K562 (cell line): ENCODE results near the gene GNG7. TPM values are rescaled to one million over a fixed set of nuclear protein-coding genes. Genes with fewer than 3 reads are reported as not detected.
"Not testable (repeated sequence)": the region's sequence is repeated elsewhere in the genome, so short reads cannot be mapped to it uniquely, and the experiment has no call there.

ENCODE experiments used
- ATAC-seq: fragments of 200-7000 bp; cut with Tn5 transposase; 3 replicates; pipeline ENCODE4 v1.9.1; 2020; ENCODE audit warnings: moderate library complexity
- BruUV-seq: library from RNA; stranded (reverse); fragments of 400-500 nt; replicated peaks from 2 replicates; lab custom pipeline; 2021; lab: Mats Ljungman, UMichigan
- CTCF ChIA-PET: fragments of 300-600 bp; formaldehyde crosslinking; extraction: SDS; loops from one replicate; lab custom pipeline; 2021; ENCODE audit warnings: low intra/inter-chr PET ratio; lab: Yijun Ruan, JAX
- POLR2A ChIA-PET: fragments of 300-600, 350-650 bp; sonication (Branson Sonifier 250); formaldehyde crosslinking; extraction: SDS; loops from one replicate; lab custom pipeline; 2021; ENCODE audit warnings: antibody characterized with exemption, inconsistent platforms; lab: Yijun Ruan, JAX
- DNase-seq, 4 experiments: peaks; one replicate each; pipeline versions ENCODE4 v3.0.0 to v3.0.0-alpha.2; 2011 to 2018; ENCODE audit warnings: low spot score in 3 of 4, mixed read lengths in 3 of 4; ENCODE audit errors: extremely low read depth in 1 of 4
- FAIRE-seq: peaks from 2 replicates; lab custom pipeline; 2011; peaks lifted over from hg19 to GRCh38; lab: Jason Lieb, UNC
- H2AFZ ChIP-seq: 2 replicates; pipeline ENCODE4 v1.6.0; 2011; ENCODE audit warnings: low read depth, low read length, control low read depth, inconsistent platforms
- H3K27ac ChIP-seq: fragments of 200-600 bp; 3 replicates; pipeline ENCODE4 v1.8.0; 2011; ENCODE audit warnings: low read depth, mild to moderate bottlenecking, control low read depth, inconsistent platforms, low read length, moderate library complexity, mixed read lengths; ENCODE audit errors: extremely low read depth
- H3K27me3 ChIP-seq, 2 experiments: fragments of 300-600 bp in 1 of 2; 2 replicates in 1 of 2; 3 replicates in 1 of 2; pipeline versions ENCODE4 v1.6.0 to v1.8.0; 2011; ENCODE audit warnings: inconsistent platforms in 2 of 2, low read length in 2 of 2, mild to moderate bottlenecking in 1 of 2, mixed read lengths in 1 of 2, moderate library complexity in 1 of 2; ENCODE audit not compliant: control insufficient read depth in 2 of 2, insufficient read depth in 2 of 2
- H3K36me3 ChIP-seq: fragments of 300-600 bp; 3 replicates; pipeline ENCODE4 v1.8.0; 2011; ENCODE audit warnings: mild to moderate bottlenecking, low read length, inconsistent platforms; ENCODE audit not compliant: control insufficient read depth, insufficient read depth
- H3K4me1 ChIP-seq, 2 experiments: fragments of 200-600 bp in 1 of 2; replicated peaks in 1 of 2; 2 replicates in 1 of 2; 3 replicates in 1 of 2; pipeline versions ENCODE4 v1.5.1 to v1.8.0; 2011; ENCODE audit warnings: inconsistent platforms in 2 of 2, low read length in 2 of 2, mild to moderate bottlenecking in 1 of 2, mixed read lengths in 1 of 2, moderate library complexity in 1 of 2; ENCODE audit not compliant: control insufficient read depth in 2 of 2, insufficient read depth in 2 of 2
- H3K4me2 ChIP-seq: 2 replicates; pipeline ENCODE4 v1.6.1; 2011; ENCODE audit warnings: low read length, control low read depth, inconsistent platforms, mixed read lengths; ENCODE audit not compliant: insufficient read depth
- H3K4me3 ChIP-seq: fragments of 200-600 bp; sonication (generic), shearing (Covaris generic); 2 replicates; pipeline ENCODE4 v1.5.1; 2016; ENCODE audit warnings: control low read depth, inconsistent platforms
- H3K79me2 ChIP-seq: fragments of 200-600 bp; 3 replicates; pipeline ENCODE4 v1.8.0; 2011; ENCODE audit warnings: low read length, inconsistent platforms; ENCODE audit not compliant: control insufficient read depth, insufficient read depth
- H3K9ac ChIP-seq, 2 experiments: 2 replicates each; pipeline versions ENCODE4 v1.6.0 to v1.6.1; 2011; ENCODE audit warnings: low read depth in 2 of 2, low read length in 2 of 2, control low read depth in 1 of 2, inconsistent platforms in 1 of 2, mild to moderate bottlenecking in 1 of 2, mixed read lengths in 1 of 2; ENCODE audit not compliant: insufficient read depth in 1 of 2
- H3K9me1 ChIP-seq: one replicate; pipeline ENCODE4 v1.6.0; 2011; ENCODE audit warnings: inconsistent platforms, mild to moderate bottlenecking, low read length, moderate library complexity; ENCODE audit not compliant: control insufficient read depth, insufficient read depth
- H3K9me3 ChIP-seq: replicated peaks from 2 replicates; pipeline ENCODE4 v1.5.1; 2011; ENCODE audit warnings: low read depth, low read length, inconsistent platforms; ENCODE audit not compliant: control insufficient read depth, insufficient read depth
- H4K20me1 ChIP-seq: replicated peaks from 2 replicates; pipeline ENCODE4 v1.6.1; 2011; ENCODE audit warnings: low read length, inconsistent platforms, mixed read lengths; ENCODE audit not compliant: control insufficient read depth, insufficient read depth
- FOXK1 ChIP-seq: sonication (generic); formaldehyde crosslinking; IDR thresholded peaks from 2 replicates; pipeline ENCODE4 v1.8.0; 2022; ENCODE audit warnings: missing genetic modification reagents, mild to moderate bottlenecking, borderline replicate concordance
- GABPB2 ChIP-seq: fragments of 250-450 bp; sonication (Bioruptor Pico); conservative IDR thresholded peaks from 2 replicates; pipeline ENCODE4 v1.5.1; 2021; ENCODE audit warnings: mild to moderate bottlenecking
- HNRNPK ChIP-seq: fragments of 200-400 bp; formaldehyde crosslinking; IDR thresholded peaks from one replicate; pipeline ENCODE4 v1.6.1; 2018; ENCODE audit warnings: mild to moderate bottlenecking, low read depth, low read length; ENCODE audit not compliant: poor library complexity, severe bottlenecking
- POLR2G ChIP-seq: fragments of 200-400 bp; formaldehyde crosslinking; IDR thresholded peaks from 2 replicates; pipeline ENCODE4 v1.6.1; 2017; ENCODE audit warnings: low read depth, mild to moderate bottlenecking, antibody characterized with exemption, low read length, moderate library complexity
- TAF9B ChIP-seq: fragments of 450-650 bp; IDR thresholded peaks from 2 replicates; pipeline ENCODE4 v1.6.1; 2018; ENCODE audit warnings: mild to moderate bottlenecking; ENCODE audit not compliant: partially characterized antibody
- WGBS: fragments of 100-300 bp; shearing (Covaris generic); methylation state at CpG from one replicate; pipeline ENCODE4 v1.1.6; 2016; ENCODE audit warnings: low coverage, mixed read lengths; ENCODE audit not compliant: insufficient coverage; ENCODE audit errors: missing lambda C conversion rate; 5-methylcytosine and 5-hydroxymethylcytosine counted together
- in situ Hi-C: fragments of 300-500 bp; cut with MboI; formaldehyde crosslinking; loops from 4 replicates; pipeline ENCODE4 v1.15.0; 2018; ENCODE audit warnings: inconsistent platforms, mixed read lengths
- intact Hi-C: fragments of 100-400 bp; cut with micrococcal nuclease; formaldehyde crosslinking; loops from 2 replicates; pipeline ENCODE4 v1.14.2; 2022
- polyA plus RNA-seq, 8 experiments: library from polyadenylated mRNA; depleted of rRNA in 4 of 8; stranded (reverse) in 5 of 8; unstranded in 3 of 8; fragments of >200 nt; fragmentation: Nextera tagmentation in 2 of 8; fragmentation: Illumina TruSeq in 1 of 8; extraction: Ambion mirVana in 2 of 8; extraction: Trizol in 1 of 8; gene quantifications; 2 replicates each; pipeline versions ENCODE4 v1.2.1 to v1.2.3, GENCODE V29; 2011 to 2014; ENCODE audit warnings: inconsistent platforms in 1 of 8, missing spikeins in 1 of 8
- total RNA-seq, 7 experiments: library from RNA; depleted of rRNA in 6 of 7; stranded (reverse); fragments of >200 nt in 6 of 7; fragmentation: Illumina TruSeq in 2 of 7; extraction: Trizol in 2 of 7; gene quantifications; 2 replicates each; pipeline versions ENCODE4 v1.2.1 to v1.2.3, GENCODE V29; 2011 to 2021; ENCODE audit warnings: low replicate concordance in 1 of 7
- TF ChIP-seq, protein P1 (sequence below): fragments of 250-450 bp; sonication (Bioruptor Pico); IDR thresholded peaks from 2 replicates; pipeline ENCODE4 v1.8.0; 2021; ENCODE audit warnings: moderate library complexity, mild to moderate bottlenecking, inconsistent platforms
- TF ChIP-seq, protein P2 (sequence below): sonication (generic); formaldehyde crosslinking; IDR thresholded peaks from 2 replicates; pipeline ENCODE4 v1.5.0; 2020; ENCODE audit warnings: missing genetic modification reagents

Gene GNG7
- total and polyA plus RNA-seq, 9 of the 15 experiments (the other 6 are each of a cell fraction or from before 2014, with no cell fraction given), result 0.01 to 0.20 (median 0.06) TPM; not detected in 1

DNA sequence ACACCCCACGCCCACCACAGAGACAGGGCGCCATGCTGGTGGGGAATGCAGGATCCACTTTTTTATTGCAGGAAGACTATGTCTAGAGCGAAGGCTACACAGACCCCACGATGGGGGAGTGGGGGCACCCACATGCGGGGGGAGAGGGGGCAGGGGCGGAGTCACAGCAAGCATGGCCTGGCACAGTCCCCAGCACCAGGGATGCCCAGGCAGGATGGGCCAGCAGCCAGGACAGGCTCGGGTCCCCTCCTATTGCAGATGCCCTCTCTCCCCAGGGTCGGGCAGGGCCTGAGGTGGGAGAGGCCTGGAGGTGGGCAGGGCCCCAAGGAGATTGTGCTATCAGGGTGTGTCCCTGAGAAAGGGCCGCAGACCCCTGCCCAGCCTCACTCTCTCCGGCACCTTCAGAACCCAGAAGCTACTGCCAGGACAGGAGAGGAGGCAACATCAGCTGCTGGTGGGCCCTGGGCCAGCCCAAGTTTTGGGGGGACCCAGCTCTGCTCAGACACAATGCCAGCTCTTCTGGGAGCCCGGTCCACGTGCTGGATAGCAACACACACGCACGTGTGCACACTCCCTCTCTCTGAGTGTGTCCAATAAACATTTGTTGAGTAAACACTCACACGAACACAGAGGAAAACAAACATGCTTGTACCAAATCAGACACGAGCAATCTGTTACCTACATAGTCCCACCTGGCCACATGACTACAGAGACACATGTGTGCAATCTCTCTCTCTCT lies 12.2 kb upstream of the GNG7 start:
- TF ChIP-seq FOXK1, result no peak
- no peak for TF ChIP-seq TAF9B
- TF ChIP-seq, protein P1, sequence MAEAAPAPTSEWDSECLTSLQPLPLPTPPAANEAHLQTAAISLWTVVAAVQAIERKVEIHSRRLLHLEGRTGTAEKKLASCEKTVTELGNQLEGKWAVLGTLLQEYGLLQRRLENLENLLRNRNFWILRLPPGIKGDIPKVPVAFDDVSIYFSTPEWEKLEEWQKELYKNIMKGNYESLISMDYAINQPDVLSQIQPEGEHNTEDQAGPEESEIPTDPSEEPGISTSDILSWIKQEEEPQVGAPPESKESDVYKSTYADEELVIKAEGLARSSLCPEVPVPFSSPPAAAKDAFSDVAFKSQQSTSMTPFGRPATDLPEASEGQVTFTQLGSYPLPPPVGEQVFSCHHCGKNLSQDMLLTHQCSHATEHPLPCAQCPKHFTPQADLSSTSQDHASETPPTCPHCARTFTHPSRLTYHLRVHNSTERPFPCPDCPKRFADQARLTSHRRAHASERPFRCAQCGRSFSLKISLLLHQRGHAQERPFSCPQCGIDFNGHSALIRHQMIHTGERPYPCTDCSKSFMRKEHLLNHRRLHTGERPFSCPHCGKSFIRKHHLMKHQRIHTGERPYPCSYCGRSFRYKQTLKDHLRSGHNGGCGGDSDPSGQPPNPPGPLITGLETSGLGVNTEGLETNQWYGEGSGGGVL (CRISPR knock-in tag), result no peak
- TF ChIP-seq HNRNPK, result no peak
- no peak for TF ChIP-seq GABPB2
- TF ChIP-seq, protein P2, sequence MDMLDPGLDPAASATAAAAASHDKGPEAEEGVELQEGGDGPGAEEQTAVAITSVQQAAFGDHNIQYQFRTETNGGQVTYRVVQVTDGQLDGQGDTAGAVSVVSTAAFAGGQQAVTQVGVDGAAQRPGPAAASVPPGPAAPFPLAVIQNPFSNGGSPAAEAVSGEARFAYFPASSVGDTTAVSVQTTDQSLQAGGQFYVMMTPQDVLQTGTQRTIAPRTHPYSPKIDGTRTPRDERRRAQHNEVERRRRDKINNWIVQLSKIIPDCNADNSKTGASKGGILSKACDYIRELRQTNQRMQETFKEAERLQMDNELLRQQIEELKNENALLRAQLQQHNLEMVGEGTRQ, result no peak
- peak; percentile 27; the same call in 1 of the 2 replicates for TF ChIP-seq POLR2G
- POLR2A ChIA-PET, result interaction anchor here (0.5 kb wide), 1 partner anchor 765 kb away, joined by 3 read pairs; the partner anchor contains the start of gene SMIM24
- no peaks in the 10 kb centered on the region for H3K9me1 ChIP-seq
- DNase-seq (no peak), ATAC-seq (no peak), FAIRE-seq (no peak)
- 0 out of 2 replicates have a peak, but pooled peaks cover 4% of the 10 kb centered on the region for H3K9me3 ChIP-seq
- H3K36me3 ChIP-seq, result no peaks in the 10 kb centered on the region
- no peak overlapping the region for H3K27ac ChIP-seq
- no peak overlapping the region for H3K4me3 ChIP-seq
- H3K4me1 ChIP-seq, result peaks cover 0 to 11% of the 10 kb centered on the region in 2 experiments; a peak in 3 of 5 replicates
- peaks cover 0 to 12% of the 10 kb centered on the region in 2 experiments; a peak in 2 of 5 replicates for H3K27me3 ChIP-seq
- H4K20me1 ChIP-seq, result no peaks in the 10 kb centered on the region
- no peak overlapping the region for H2AFZ ChIP-seq
- no peak overlapping the region for H3K9ac ChIP-seq
- CTCF ChIA-PET, result no interaction called here
- intact Hi-C loops (no loop called here), in situ Hi-C loops (no loop called here)
- no TSS peak for BruUV-seq
- WGBS, result 35% methylated on average over 15 of the region's 16 CpGs
- no peaks in the 10 kb centered on the region for H3K79me2 ChIP-seq
- no peak overlapping the region for H3K4me2 ChIP-seq

DNA sequence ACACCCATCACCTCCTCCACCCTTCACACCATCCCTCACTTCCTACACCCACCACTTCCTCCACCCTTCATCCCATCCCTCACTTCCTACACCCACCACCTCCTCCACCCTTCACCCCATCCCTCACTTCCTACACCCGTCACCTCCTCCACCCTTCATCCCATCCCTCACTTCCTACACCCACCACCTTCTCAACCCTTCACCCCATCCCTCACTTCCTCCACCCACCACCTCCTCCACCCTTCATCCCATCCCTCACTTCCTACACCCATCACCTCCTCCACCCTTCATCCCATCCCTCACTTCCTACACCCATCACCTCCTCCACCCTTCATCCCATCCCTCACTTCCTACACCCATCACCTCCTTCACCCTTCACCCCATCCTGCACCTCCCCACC lies 11.6 kb upstream of the GNG7 start:
- ATAC-seq, H3K27ac ChIP-seq, H3K4me2 ChIP-seq, FAIRE-seq, intact Hi-C loops, H3K79me2 ChIP-seq, H3K9me1 ChIP-seq, H3K36me3 ChIP-seq, in situ Hi-C loops, H3K9me3 ChIP-seq, H3K4me3 ChIP-seq, H4K20me1 ChIP-seq, CTCF ChIA-PET, H3K9ac ChIP-seq, H2AFZ ChIP-seq, BruUV-seq, DNase-seq: not testable (repeated sequence)
- POLR2A ChIA-PET, result interaction anchor here (0.5 kb wide), 1 partner anchor 766 kb away, joined by 3 read pairs; the partner anchor contains the start of gene SMIM24
- no CpG with 5 or more reads among the region's 1 CpG for WGBS
- Histone ChIP-seq H3K27me3 (peaks cover 0 to 15% of the 10 kb centered on the region in 2 experiments; a peak in 3 of 5 replicates), H3K4me1 (peaks cover 0 to 11% of the 10 kb centered on the region in 2 experiments; a peak in 3 of 5 replicates)
